Measurements from ENCODE around the gene IFITM1.

IFITM1 gene

GRCh38 chr11:334264-334994, 20.6 kb downstream of the IFITM1 start:
- no peak for TF ChIP-seq CEBPB (IDR thresholded peaks at IDR 0.05)
- TF ChIP-seq ZBTB7A (IDR thresholded peaks at IDR 0.05; ENCODE audit: low read depth), result no peak
- no peak for TF ChIP-seq TCF12 (IDR thresholded peaks at IDR 0.05; ENCODE audit: low read depth)
- TF ChIP-seq USF1 (IDR thresholded peaks at IDR 0.05), result no peak
- TF ChIP-seq EGR1 (IDR thresholded peaks at IDR 0.05), result no peak
- TF ChIP-seq RAD21 (IDR thresholded peaks at IDR 0.05; ENCODE audit: low read depth), result no peak
- no peak for TF ChIP-seq YY1 (IDR thresholded peaks at IDR 0.05; ENCODE audit: low read depth)
- TF ChIP-seq FOXM1 (IDR thresholded peaks at IDR 0.05; ENCODE audit: borderline replicate concordance, low read depth), result no peak

GRCh38 chr11:335779-336658, 22.2 kb downstream of the IFITM1 start:
- no peak for TF ChIP-seq TEAD4 (IDR thresholded peaks at IDR 0.05)
- TF ChIP-seq TCF12 (IDR thresholded peaks at IDR 0.05; ENCODE audit: low read depth), result no peak
- no peak for TF ChIP-seq FOXM1 (IDR thresholded peaks at IDR 0.05; ENCODE audit: borderline replicate concordance, low read depth)
- no peak for TF ChIP-seq REST (IDR thresholded peaks at IDR 0.05; ENCODE audit: low read depth)
- TF ChIP-seq MAX (IDR thresholded peaks at IDR 0.05), result no peak
- no peak for TF ChIP-seq YY1 (IDR thresholded peaks at IDR 0.05; ENCODE audit: low read depth)
- no peak for TF ChIP-seq TAF1 (IDR thresholded peaks at IDR 0.05; ENCODE audit: low read depth)
- TF ChIP-seq EGR1 (IDR thresholded peaks at IDR 0.05), result no peak
- TF ChIP-seq EP300 (IDR thresholded peaks at IDR 0.05; ENCODE audit: borderline replicate concordance), result no peak
- TF ChIP-seq CEBPB (IDR thresholded peaks at IDR 0.05), result no peak
- no peak for TF ChIP-seq NFIC (IDR thresholded peaks at IDR 0.05)
- TF ChIP-seq ZBTB7A (IDR thresholded peaks at IDR 0.05; ENCODE audit: low read depth), result no peak
- TF ChIP-seq RAD21 (IDR thresholded peaks at IDR 0.05; ENCODE audit: low read depth), result no peak
- TF ChIP-seq USF1 (IDR thresholded peaks at IDR 0.05), result no peak
- TF ChIP-seq CREB1 (IDR thresholded peaks at IDR 0.05; ENCODE audit: low read depth), result no peak

- no peak for TF ChIP-seq CREB1 (IDR thresholded peaks at IDR 0.05; ENCODE audit: low read depth)
- TF ChIP-seq MAX (IDR thresholded peaks at IDR 0.05), result no peak
- TF ChIP-seq ZBTB7A (IDR thresholded peaks at IDR 0.05; ENCODE audit: low read depth), result no peak
- TF ChIP-seq CEBPB (IDR thresholded peaks at IDR 0.05), result no peak
- TF ChIP-seq NFIC (IDR thresholded peaks at IDR 0.05), result no peak
- no peak for TF ChIP-seq REST (IDR thresholded peaks at IDR 0.05; ENCODE audit: low read depth)
- TF ChIP-seq TCF12 (IDR thresholded peaks at IDR 0.05; ENCODE audit: low read depth), result no peak
- no peak for TF ChIP-seq TAF1 (IDR thresholded peaks at IDR 0.05; ENCODE audit: low read depth)
Observed at GRCh38 chr11:336659-337198, 22.9 kb downstream of the IFITM1 start.

- TF ChIP-seq FOXM1 (IDR thresholded peaks at IDR 0.05; ENCODE audit: borderline replicate concordance, low read depth), result no peak
- TF ChIP-seq CREB1 (IDR thresholded peaks at IDR 0.05; ENCODE audit: low read depth), result no peak
- TF ChIP-seq YY1 (IDR thresholded peaks at IDR 0.05; ENCODE audit: low read depth), result no peak
- TF ChIP-seq TEAD4 (IDR thresholded peaks at IDR 0.05), result no peak
- no peak for TF ChIP-seq EGR1 (IDR thresholded peaks at IDR 0.05)
- no peak for TF ChIP-seq EP300 (IDR thresholded peaks at IDR 0.05; ENCODE audit: borderline replicate concordance)
- no peak for TF ChIP-seq TCF12 (IDR thresholded peaks at IDR 0.05; ENCODE audit: low read depth)
- TF ChIP-seq CEBPB (IDR thresholded peaks at IDR 0.05), result no peak
- TF ChIP-seq REST (IDR thresholded peaks at IDR 0.05; ENCODE audit: low read depth), result no peak
- TF ChIP-seq MAX (IDR thresholded peaks at IDR 0.05), result no peak
- TF ChIP-seq TAF1 (IDR thresholded peaks at IDR 0.05; ENCODE audit: low read depth), result no peak
- TF ChIP-seq NFIC (IDR thresholded peaks at IDR 0.05), result no peak
- no peak for TF ChIP-seq USF1 (IDR thresholded peaks at IDR 0.05)
- TF ChIP-seq RAD21 (IDR thresholded peaks at IDR 0.05; ENCODE audit: low read depth), result no peak
- TF ChIP-seq ZBTB7A (IDR thresholded peaks at IDR 0.05; ENCODE audit: low read depth), result no peak
Observed at GRCh38 chr11:337711-338110, 23.9 kb downstream of the IFITM1 start.

Data from Ishikawa (cell line).